GM21390 (cell line): ENCODE results near the gene PRKCQ.
A peak's percentile ranks its signal among the peaks of the same experiment; 100 is the strongest.
"Not testable (repeated sequence)": the region's sequence is repeated elsewhere in the genome, so short reads cannot be mapped to it uniquely, and the experiment has no call there.

Source experiments
- ATAC-seq: cut with Tn5 transposase; IDR thresholded peaks from one replicate; pipeline ENCODE4 v1.9.1; 2021; ENCODE audit not compliant: unreplicated experiment

The PRKCQ gene

DNA sequence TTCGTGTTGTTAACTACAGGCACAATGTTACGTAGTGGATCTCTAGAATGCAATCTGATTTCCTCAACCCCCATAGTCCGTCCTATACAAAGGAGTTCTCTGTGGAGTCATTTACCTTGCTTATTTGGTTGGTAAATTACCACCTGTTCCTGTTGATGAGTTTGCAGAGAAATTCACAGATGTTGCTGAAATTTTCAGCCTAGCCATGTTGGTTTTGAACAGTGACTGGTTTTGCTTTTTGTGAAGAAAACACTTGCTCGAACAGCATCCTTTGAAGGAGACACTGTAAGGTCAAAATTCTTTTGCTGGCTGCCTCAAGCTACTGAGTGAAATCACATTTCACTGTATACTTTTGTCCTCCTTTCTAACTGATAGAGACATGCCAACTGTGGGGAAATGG, 15.4 kb upstream of the PRKCQ start:
- no peak for ATAC-seq

DNA sequence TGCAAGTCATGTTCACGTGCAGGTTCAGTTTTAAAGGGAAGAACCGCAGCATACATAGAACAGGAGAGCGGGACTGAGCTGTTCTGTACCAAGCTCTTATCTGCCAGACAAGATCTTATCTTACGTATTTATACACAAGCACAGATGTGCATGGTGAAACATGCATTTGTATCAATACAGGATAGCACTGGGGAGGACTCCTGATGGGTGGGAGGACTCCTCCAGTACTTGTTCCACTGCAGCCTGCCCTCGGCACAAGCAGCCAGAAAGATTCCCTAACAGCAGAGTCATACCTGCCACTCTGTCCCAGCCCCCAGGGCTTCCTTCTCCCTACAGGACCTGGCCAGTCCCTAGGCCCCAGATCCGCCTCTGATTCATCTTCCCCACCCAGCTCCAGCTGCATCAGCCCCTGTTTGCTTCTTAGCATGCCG, 13.2 kb upstream of the PRKCQ start:
- ATAC-seq: no peak

DNA sequence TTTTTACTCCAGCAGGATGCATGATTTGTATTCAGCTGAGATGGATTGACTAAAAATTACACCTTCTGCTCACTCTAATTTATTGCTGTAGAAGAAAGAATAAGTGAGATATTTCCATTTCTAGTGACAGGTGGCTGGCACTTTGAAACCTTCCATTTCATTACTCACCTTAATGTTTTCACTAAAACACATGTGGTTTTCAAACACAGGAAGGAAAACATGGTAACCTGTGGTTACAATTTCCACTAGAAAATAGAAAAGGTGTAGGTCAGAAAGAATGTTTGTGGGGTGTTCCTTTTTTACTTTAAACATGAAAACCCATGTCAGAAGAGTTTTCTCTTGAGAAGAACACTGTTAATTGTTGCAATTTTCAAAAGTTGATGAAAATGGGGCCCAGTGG, 12.0 kb upstream of the PRKCQ start:
- ATAC-seq: no peak

- ATAC-seq: no peak
These were observed 11.6 kb upstream of the PRKCQ start for GRCh38 chr10:6591668-6592067.

DNA sequence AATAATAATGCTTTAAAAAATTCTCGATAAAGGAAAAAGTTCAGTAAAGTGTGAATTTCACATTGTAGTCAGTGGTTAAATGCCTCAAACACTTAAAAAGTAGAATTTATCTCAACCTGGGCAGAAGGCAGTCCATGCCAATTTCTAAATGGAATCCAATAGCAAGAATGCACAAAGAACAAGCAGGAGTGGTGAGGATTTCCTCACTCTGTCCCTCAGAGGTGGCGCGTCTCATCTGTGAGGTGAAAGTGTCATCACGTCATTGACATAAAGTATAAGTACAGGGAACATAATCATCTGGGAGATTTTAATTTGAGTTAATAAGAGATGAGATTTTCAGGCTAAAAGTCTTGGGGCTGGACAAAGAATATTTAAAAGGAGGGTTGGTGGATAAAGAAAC, 10.0 kb upstream of the PRKCQ start:
- no peak for ATAC-seq

DNA sequence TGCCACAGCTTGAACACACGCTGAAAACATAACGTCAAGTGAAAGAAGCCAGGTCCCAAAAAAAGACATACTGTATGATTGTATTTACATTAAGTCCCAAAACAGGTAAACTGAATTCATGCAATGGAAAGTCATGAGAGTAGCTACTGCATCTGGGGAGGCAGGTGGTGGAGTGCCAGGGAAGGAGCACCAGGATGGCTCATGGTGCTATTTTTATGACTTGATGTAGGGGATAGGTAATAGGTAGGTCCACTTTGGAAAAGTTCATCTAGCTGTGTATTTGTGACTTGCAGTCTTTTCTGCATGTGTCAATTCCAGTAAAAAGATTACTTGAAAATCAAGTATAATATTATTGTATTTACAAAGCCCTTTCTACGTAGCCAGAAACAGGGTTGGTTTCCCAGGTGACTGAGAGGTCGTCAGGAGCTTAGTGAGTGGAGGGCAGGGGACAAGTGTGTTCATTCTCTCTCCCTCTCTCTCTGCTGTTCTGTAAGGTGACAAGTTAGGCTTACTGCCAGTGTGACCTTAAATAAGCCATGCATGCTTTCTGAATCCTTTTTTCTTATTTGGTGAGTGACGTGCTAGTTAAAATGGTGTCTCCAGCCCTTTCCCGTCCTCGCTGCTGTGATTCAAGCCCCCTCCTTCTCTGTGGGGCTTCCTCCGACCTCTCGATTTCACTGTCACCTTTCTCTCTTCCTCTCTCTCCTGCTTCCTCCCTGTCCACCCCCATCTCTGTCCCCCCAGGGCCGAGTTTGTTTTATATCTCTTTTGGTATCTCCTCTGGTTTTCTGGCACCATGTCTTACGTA, 9.4 kb upstream of the PRKCQ start:
- ATAC-seq: no peak

GRCh38 chr10:6588845-6589244, 8.8 kb upstream of the PRKCQ start:
- no peak for ATAC-seq

DNA sequence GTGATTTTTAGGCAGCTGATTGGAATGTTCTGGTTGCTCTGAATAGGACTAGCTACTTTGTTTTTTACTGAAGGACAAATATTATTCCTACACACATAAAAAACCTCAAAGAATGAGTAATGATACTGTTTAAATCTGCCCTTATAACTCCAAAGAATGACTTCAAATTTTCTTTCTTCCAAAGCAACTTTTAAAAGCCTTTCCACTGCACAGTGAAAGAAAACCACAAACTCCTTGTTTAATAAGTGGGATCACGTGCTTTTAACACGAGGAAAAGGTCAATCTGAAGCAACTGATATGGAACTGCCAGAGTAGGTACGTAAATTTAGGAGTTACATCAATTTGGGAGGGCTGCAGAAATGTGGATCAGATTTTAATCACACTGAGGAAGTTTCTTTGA, 8.0 kb upstream of the PRKCQ start:
- ATAC-seq: no peak

- ATAC-seq: no peak
These were observed 6.4 kb upstream of the PRKCQ start for GRCh38 chr10:6586501-6586900.

GRCh38 chr10:6583447-6583846, 3.4 kb upstream of the PRKCQ start:
- ATAC-seq: no peak

DNA sequence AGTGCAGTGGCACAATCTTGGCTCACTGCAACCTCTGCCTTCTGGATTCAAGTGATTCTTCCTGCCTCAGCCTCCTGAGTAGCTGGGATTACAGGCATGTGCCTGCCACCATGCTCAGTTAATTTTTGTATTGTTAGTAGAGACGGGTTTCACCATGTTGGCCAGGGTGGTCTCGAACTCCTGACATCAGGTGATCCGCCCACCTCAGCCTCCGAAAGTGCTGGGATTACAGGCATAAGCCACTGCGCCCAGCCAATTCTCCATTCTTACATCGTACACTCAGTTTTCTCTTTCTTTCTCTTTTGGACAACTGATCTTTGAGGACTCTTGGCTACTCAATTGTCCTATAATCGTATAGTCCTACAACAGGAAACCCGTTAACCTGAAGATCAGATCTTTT, 2.8 kb upstream of the PRKCQ start:
- ATAC-seq: not testable (repeated sequence)

DNA sequence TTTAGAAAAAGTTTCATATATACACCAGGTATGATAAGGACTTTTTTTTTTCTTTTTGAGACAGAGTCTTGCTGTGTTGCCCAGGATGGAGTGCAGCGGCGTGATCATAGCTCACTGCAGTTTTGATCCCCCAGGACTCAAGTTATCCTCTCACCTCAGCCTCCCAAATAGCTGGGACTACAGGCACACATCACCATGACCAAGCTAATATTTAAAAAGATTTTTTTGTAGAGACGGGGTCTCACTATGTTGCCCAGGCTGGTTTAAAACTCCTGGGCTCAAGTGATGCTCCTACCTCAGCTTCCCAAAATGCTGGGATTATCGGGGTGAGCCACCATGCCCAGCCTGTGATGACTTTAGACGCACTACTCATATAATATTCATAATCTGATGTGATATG, 2.2 kb upstream of the PRKCQ start:
- ATAC-seq: no peak

DNA sequence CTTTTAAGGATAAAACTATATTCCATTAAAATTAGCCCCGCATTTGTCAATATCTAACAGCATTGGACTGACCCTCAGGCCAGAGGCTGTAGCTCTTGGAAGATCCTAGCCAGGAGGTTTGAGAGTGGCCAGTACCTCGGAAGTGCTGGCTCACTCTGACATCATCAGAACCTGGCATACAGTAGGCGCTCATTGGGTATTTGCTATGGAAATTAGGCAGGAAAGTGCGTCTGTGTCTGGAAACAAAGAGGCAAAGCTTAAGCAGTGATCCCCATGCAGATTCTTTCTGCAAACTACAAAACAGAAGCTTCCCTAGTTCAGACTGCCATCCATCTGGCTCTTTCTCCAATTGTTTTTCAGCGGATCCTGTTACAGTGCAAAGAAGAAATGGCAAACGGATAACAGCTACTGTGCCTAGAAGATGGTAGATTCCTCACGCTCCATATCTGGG, 1.7 kb upstream of the PRKCQ start:
- no peak for ATAC-seq

- not testable (repeated sequence) for ATAC-seq
These were observed 1.1 kb upstream of the PRKCQ start for GRCh38 chr10:6581223-6581622.

DNA sequence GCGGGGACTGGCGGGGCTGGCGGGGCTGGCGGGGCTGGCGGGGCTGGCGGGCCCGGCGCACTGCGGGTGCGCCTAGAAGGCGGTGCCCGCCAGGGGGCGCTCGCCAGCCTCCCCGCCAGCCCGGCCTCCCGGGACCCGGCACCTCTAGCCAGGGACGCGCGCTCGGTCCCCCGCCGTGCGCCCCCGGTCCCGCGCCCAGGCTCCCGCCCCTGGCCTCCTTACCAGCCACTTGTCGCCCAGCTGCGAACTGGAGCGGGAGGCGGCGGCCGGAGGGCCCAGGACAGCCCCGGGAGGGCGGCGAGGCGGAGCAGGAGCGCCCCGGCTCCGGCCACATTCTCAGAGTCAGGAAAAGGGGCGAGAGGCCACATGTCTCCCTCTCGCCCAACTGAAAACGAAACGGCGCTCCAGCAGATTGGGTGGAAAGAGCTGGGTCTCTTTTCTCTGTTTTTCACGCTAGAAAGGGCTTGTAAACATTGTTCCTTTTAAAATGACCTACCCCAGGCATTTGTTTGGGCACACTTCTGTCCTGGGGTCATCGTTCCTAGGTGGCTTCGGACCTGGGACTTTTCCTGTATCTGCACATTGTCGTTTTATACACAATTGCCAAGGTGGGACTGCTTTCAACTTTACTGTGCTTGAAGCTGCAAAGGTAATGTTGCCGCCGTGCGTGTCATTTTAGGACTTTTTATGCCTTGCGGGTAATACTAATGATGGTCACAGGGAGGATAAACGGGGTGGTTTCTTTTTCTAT, 378 bp upstream of the PRKCQ start:
- peak; percentile 92 for ATAC-seq

DNA sequence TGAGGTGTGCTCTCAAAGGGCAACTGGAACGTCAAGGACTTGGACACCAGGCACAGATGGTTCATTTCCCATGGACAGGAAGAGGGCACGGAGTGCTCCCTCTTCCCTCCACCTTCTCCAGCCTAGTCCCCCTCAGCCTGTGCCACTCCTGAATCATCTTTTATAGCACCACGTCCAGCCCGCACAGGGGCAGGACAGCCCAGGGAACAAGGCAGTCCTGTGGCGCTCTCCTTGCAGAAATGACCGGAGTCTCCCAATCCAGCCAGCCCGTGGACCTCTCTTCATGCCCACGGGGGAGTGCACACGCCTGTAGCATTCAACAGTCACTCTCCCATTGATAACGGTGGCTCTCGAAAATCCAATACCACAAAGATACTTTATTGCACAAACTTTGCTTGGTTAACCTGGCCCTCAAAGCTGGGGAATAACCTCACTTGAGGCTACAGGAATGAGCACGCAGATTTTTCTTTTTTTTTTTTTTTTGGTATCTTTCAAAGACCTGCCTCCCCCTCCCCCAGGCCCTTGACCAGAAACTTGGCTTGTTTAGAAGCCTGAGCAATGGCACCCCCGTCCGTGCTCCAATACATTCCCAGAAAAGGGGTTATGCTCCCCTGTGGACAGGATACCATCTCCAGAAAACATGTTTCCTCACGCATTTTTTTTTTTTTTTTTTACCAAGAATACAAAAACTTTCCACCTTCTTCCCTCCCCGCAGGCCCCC, 733 bp downstream of the PRKCQ start:
- no peak for ATAC-seq

- ATAC-seq: no peak
These were observed 1.3 kb downstream of the PRKCQ start for GRCh38 chr10:6578795-6579182.

GRCh38 chr10:6578251-6578771, 1.8 kb downstream of the PRKCQ start:
- no peak for ATAC-seq

DNA sequence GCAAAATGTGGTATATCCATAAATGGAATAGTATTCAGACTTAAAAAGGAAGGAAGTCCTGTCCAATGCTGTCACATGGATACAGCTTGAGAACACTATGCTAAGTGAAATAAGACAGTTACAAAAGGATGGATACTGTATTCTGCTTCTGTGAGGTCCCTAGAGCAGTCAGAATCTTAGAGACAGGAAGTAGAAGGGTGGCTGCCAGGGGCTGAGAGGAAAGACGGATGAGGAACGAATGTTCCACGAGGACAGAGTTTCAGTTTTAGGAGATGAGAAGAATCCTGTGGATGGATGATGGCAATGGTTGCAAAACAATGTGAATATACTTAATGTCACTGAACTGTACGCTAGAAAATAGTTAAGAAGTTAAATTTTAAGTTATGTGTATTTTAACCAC, 3.8 kb downstream of the PRKCQ start:
- ATAC-seq: no peak

DNA sequence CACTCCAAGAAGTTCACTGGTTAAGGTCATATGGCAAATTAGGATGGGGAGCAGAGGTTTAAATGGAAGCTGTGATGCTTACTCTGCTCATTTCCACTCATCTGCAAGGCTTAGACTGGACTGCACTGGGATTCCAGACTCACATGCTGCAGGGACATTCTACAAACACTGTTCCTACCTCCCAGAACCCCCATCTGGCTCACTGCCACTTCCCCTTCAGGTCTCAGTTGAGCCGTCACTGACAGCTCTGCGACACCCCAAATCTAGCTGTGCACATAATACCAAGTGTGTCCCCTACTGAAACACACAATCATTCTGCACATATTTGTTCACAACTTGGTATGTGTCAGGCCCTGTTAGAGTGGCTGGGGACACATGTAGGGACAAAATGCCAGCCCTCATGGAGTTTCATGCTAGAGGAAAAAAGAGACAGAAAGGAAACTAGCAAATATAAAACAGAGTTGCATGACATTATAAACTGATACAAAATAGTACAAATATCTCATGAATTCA, 5.4 kb downstream of the PRKCQ start:
- ATAC-seq: no peak

GRCh38 chr10:6570893-6571292, 9.2 kb downstream of the PRKCQ start:
- ATAC-seq: no peak
